NT2/D1 (cell line): ENCODE measurements around the gene RIPOR2.

Experiments
- YY1 ChIP-seq: IDR thresholded peaks from 2 replicates; pipeline ENCODE4 v1.6.1; 2011; ENCODE audit not compliant: insufficient read length, insufficient read depth
- ZNF274 ChIP-seq: IDR thresholded peaks from 2 replicates; pipeline ENCODE4 v1.6.1; 2011; ENCODE audit warnings: mild to moderate bottlenecking, low read depth, low read length

- no peak for TF ChIP-seq ZNF274
- no peak for TF ChIP-seq YY1
Observed at GRCh38 chr6:24847402-24847801, 88.4 kb downstream of the RIPOR2 start.
